Smooth muscle cell (in vitro differentiated cells): Measurements from ENCODE around the gene VSIG8. TPM values are rescaled to one million over a fixed set of nuclear protein-coding genes. Genes with fewer than 3 reads are reported as not detected.

Experiments
- DNase-seq: peaks from one replicate; lab custom pipeline; 2025; ENCODE audit not compliant: unreplicated experiment; lab: John Stamatoyannopoulos, UW
- H2AFZ ChIP-seq: fragments of 200-600 bp; sonication (generic); 2 replicates; pipeline ENCODE4 v1.6.0; 2016; ENCODE audit warnings: antibody characterized with exemption, low read depth, mild to moderate bottlenecking
- H3F3A ChIP-seq: fragments of 200-600 bp; sonication (generic); 2 replicates; pipeline ENCODE4 v1.6.0; 2017; ENCODE audit warnings: antibody characterized with exemption, low read depth
- H3K27ac ChIP-seq: fragments of 200-600 bp; sonication (generic); 2 replicates; pipeline ENCODE4 v1.5.1; 2016; ENCODE audit warnings: low read depth, mild to moderate bottlenecking
- H3K27me3 ChIP-seq: fragments of 200-600 bp; sonication (generic); 2 replicates; pipeline ENCODE4 v1.6.1; 2016; ENCODE audit warnings: low read depth, mild to moderate bottlenecking
- H3K36me3 ChIP-seq: fragments of 200-600 bp; sonication (generic); 2 replicates; pipeline ENCODE4 v1.5.1; 2016; ENCODE audit warnings: low read depth
- H3K4me1 ChIP-seq: fragments of 200-600 bp; sonication (generic); 2 replicates; pipeline ENCODE4 v1.5.1; 2016; ENCODE audit warnings: low read depth
- H3K4me2 ChIP-seq: fragments of 200-600 bp; sonication (generic); 2 replicates; pipeline ENCODE4 v1.6.0; 2016; ENCODE audit warnings: mild to moderate bottlenecking
- H3K4me3 ChIP-seq: fragments of 200-600 bp; sonication (generic); 2 replicates; pipeline ENCODE4 v1.5.1; 2016; ENCODE audit warnings: mild to moderate bottlenecking
- H3K79me2 ChIP-seq: fragments of 200-600 bp; sonication (generic); 2 replicates; pipeline ENCODE4 v1.6.0; 2016; ENCODE audit warnings: low read depth, mild to moderate bottlenecking
- H3K9ac ChIP-seq: fragments of 200-600 bp; sonication (generic); 2 replicates; pipeline ENCODE4 v1.6.0; 2016; ENCODE audit warnings: low read depth
- H3K9me3 ChIP-seq: fragments of 200-600 bp; sonication (generic); replicated peaks from 2 replicates; pipeline ENCODE4 v1.5.1; 2016; ENCODE audit warnings: low read depth
- H4K20me1 ChIP-seq: fragments of 200-600 bp; sonication (generic); 2 replicates; pipeline ENCODE4 v1.6.0; 2016; ENCODE audit warnings: low read depth
- CTCF ChIP-seq: fragments of 200-600 bp; sonication (generic); IDR thresholded peaks from 2 replicates; pipeline ENCODE4 v1.5.1; 2017; ENCODE audit warnings: borderline replicate concordance, mild to moderate bottlenecking, antibody characterized with exemption; ENCODE audit not compliant: insufficient read depth, poor library complexity, severe bottlenecking
- WGBS: methylation state at CpG from one replicate; pipeline ENCODE4 v1.1.7; 2016; ENCODE audit warnings: low lambda C conversion rate; 5-methylcytosine and 5-hydroxymethylcytosine counted together
- polyA plus RNA-seq: library from polyadenylated mRNA; unstranded; fragments of >200 nt; fragmentation: Nextera tagmentation; extraction: Ambion mirVana; gene quantifications from 2 replicates; pipeline ENCODE4 v1.2.1, GENCODE V29; 2016
- total RNA-seq: library from RNA; depleted of rRNA; stranded (reverse); fragments of >200 nt; gene quantifications from 2 replicates; pipeline ENCODE4 v1.2.3, GENCODE V29; 2014

Gene VSIG8
- total and polyA plus RNA-seq, 2 experiments from 2014 or later, result 0.29 TPM; not detected in 1

DNA sequence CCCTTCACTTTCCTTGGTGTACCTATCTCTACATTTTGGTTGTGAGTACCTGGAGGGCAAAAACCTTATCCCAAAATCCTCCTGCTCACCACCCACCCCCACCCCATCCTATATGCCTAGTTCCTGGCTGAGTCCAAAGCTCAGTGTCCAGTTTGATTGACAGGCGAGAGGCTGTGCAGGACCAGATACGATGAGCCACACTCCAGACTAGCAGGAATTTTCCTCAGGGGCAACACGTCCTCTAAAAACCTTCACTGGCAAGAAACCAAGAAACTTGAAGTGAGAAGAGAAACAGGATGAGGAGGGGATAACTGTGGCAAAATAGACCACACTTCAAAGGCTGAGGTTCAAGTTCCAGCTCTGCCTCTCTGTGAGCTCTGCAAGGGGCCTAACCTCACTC is 36.9 kb downstream of the VSIG8 start:
- no peaks in the 10 kb centered on the region for H4K20me1 ChIP-seq
- WGBS, result 55% methylated on average over 3 of the region's 3 CpGs
- TF ChIP-seq CTCF, result no peak
- H3K27ac ChIP-seq, result peak overlapping the region; percentile 74
- no peak overlapping the region for H3K4me3 ChIP-seq
- H3K36me3 ChIP-seq, result no peaks in the 10 kb centered on the region
- no peak for DNase-seq
- H3K4me1 ChIP-seq, result peaks cover 18% of the 10 kb centered on the region
- no peak overlapping the region for H2AFZ ChIP-seq
- H3K27me3 ChIP-seq, result peaks cover 4% of the 10 kb centered on the region
- H3K9ac ChIP-seq, result no peak overlapping the region
- no peaks in the 10 kb centered on the region for H3K9me3 ChIP-seq
- H3K4me2 ChIP-seq, result no peak overlapping the region
- no peaks in the 10 kb centered on the region for H3F3A ChIP-seq
- H3K79me2 ChIP-seq, result no peaks in the 10 kb centered on the region

GRCh38 chr1:159823406-159823805 is 39.1 kb downstream of the VSIG8 start:
- Histone ChIP-seq H3K4me2 (no peak overlapping the region), H3K27ac (no peak overlapping the region), H3F3A (no peaks in the 10 kb centered on the region), H4K20me1 (no peaks in the 10 kb centered on the region), H3K4me1 (peaks cover 18% of the 10 kb centered on the region), H3K27me3 (peaks cover 4% of the 10 kb centered on the region), H2AFZ (no peak overlapping the region), H3K9ac (no peak overlapping the region), H3K79me2 (no peaks in the 10 kb centered on the region), H3K9me3 (no peaks in the 10 kb centered on the region), H3K36me3 (no peaks in the 10 kb centered on the region), H3K4me3 (no peak overlapping the region)
- no peak for DNase-seq
- TF ChIP-seq CTCF, result no peak
- WGBS, result 36% methylated on average over 7 of the region's 7 CpGs

- TF ChIP-seq CTCF, result no peak
- H3K4me3 ChIP-seq, result no peak overlapping the region
- 83% methylated on average over 9 of the region's 9 CpGs for WGBS
- H3K4me2 ChIP-seq, result no peak overlapping the region
- no peaks in the 10 kb centered on the region for H3F3A ChIP-seq
- no peak overlapping the region for H3K9ac ChIP-seq
- DNase-seq, result no peak
- no peaks in the 10 kb centered on the region for H3K9me3 ChIP-seq
- no peaks in the 10 kb centered on the region for H3K36me3 ChIP-seq
- H4K20me1 ChIP-seq, result no peaks in the 10 kb centered on the region
- H2AFZ ChIP-seq, result no peak overlapping the region
- no peaks in the 10 kb centered on the region for H3K79me2 ChIP-seq
- no peak overlapping the region for H3K27ac ChIP-seq
- peaks cover 4% of the 10 kb centered on the region for H3K27me3 ChIP-seq
- H3K4me1 ChIP-seq, result peaks cover 18% of the 10 kb centered on the region
Observed at GRCh38 chr1:159821171-159821867, 41.1 kb downstream of the VSIG8 start.
